MCF 10A (cell line): ENCODE measurements around the gene GJA3. TPM values are rescaled to one million over a fixed set of nuclear protein-coding genes. Genes with fewer than 3 reads are reported as not detected.

Source experiments
- BruUV-seq: library from RNA; stranded (reverse); fragments of 400-500 nt; replicated peaks from 2 replicates; lab custom pipeline; 2021; lab: Mats Ljungman, UMichigan
- CTCF ChIA-PET: fragments of 300-600 bp; sonication (Branson Sonifier 250); formaldehyde crosslinking; extraction: SDS; loops from one replicate; lab custom pipeline; 2021; ENCODE audit warnings: antibody characterized with exemption, inconsistent platforms; lab: Yijun Ruan, JAX
- POLR2A ChIA-PET: fragments of 300-600, 350-650 bp; sonication (Branson Sonifier 250); formaldehyde crosslinking; extraction: SDS; loops from one replicate; lab custom pipeline; 2020; ENCODE audit warnings: antibody characterized with exemption, inconsistent platforms; lab: Yijun Ruan, JAX
- DNase-seq: peaks from one replicate; pipeline ENCODE4 v3.0.0-alpha.2; 2018; ENCODE audit not compliant: unreplicated experiment
- H3K27ac Mint-ChIP-seq: one replicate; pipeline ENCODE4 v1.8.0; 2022; ENCODE audit warnings: mild to moderate bottlenecking, low read depth, mixed read lengths; ENCODE audit not compliant: unreplicated experiment
- H3K27me3 Mint-ChIP-seq: one replicate; pipeline ENCODE4 v1.8.0; 2022; ENCODE audit warnings: mixed read lengths; ENCODE audit not compliant: insufficient read depth, unreplicated experiment
- H3K36me3 Mint-ChIP-seq: one replicate; pipeline ENCODE4 v1.8.0; 2022; ENCODE audit warnings: mild to moderate bottlenecking, moderate library complexity, mixed read lengths; ENCODE audit not compliant: insufficient read depth, unreplicated experiment
- H3K4me1 Mint-ChIP-seq: one replicate; pipeline ENCODE4 v1.8.0; 2022; ENCODE audit warnings: mixed read lengths; ENCODE audit not compliant: insufficient read depth, unreplicated experiment
- H3K4me3 Mint-ChIP-seq: one replicate; pipeline ENCODE4 v1.8.0; 2022; ENCODE audit warnings: mild to moderate bottlenecking, moderate library complexity, mixed read lengths; ENCODE audit not compliant: unreplicated experiment
- H3K9me3 Mint-ChIP-seq: one replicate; pipeline ENCODE4 v1.8.0; 2022; ENCODE audit warnings: mixed read lengths; ENCODE audit not compliant: unreplicated experiment
- intact Hi-C: fragments of 100-400 bp; cut with micrococcal nuclease; formaldehyde crosslinking; loops from 2 replicates; pipeline ENCODE4 v1.14.1; 2022
- total RNA-seq: library from RNA; stranded (reverse); gene quantifications from 2 replicates; pipeline ENCODE4 v1.2.3, GENCODE V29; 2022
- TF ChIP-seq, protein P1 (sequence below): fragments of 200-600 bp; IDR thresholded peaks from one replicate; pipeline ENCODE4 v1.8.0; 2022; ENCODE audit warnings: antibody characterized with exemption, mild to moderate bottlenecking; ENCODE audit not compliant: unreplicated experiment

GJA3 gene
- total RNA-seq, 1 experiment from 2014 or later, result 4.7 TPM

GRCh38 chr13:20185366-20186056 is 24.7 kb upstream of the GJA3 start:
- peaks cover 4% of the 10 kb centered on the region for H3K4me1 Mint-ChIP-seq
- no peak for DNase-seq
- ChIA-PET POLR2A (interaction anchor here (0.5 to 0.8 kb wide), 4 partner anchors 9 to 227 kb away, joined by 3 read pairs; partner anchors contain the start of gene ZMYM2), CTCF (interaction anchor here (0.7 to 3.1 kb wide), 6 partner anchors 10 to 643 kb away, joined by 3 to 8 read pairs (median 4); no protein-coding TSS in a partner anchor)
- no peak overlapping the region for H3K27ac Mint-ChIP-seq
- H3K9me3 Mint-ChIP-seq, result no peaks in the 10 kb centered on the region
- no TSS peak for BruUV-seq
- H3K27me3 Mint-ChIP-seq, result no peaks in the 10 kb centered on the region
- peaks cover 6% of the 10 kb centered on the region for H3K36me3 Mint-ChIP-seq
- TF ChIP-seq, protein P1, sequence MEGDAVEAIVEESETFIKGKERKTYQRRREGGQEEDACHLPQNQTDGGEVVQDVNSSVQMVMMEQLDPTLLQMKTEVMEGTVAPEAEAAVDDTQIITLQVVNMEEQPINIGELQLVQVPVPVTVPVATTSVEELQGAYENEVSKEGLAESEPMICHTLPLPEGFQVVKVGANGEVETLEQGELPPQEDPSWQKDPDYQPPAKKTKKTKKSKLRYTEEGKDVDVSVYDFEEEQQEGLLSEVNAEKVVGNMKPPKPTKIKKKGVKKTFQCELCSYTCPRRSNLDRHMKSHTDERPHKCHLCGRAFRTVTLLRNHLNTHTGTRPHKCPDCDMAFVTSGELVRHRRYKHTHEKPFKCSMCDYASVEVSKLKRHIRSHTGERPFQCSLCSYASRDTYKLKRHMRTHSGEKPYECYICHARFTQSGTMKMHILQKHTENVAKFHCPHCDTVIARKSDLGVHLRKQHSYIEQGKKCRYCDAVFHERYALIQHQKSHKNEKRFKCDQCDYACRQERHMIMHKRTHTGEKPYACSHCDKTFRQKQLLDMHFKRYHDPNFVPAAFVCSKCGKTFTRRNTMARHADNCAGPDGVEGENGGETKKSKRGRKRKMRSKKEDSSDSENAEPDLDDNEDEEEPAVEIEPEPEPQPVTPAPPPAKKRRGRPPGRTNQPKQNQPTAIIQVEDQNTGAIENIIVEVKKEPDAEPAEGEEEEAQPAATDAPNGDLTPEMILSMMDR, result no peak
- no peak overlapping the region for H3K4me3 Mint-ChIP-seq
- intact Hi-C loops, result no loop called here

DNA sequence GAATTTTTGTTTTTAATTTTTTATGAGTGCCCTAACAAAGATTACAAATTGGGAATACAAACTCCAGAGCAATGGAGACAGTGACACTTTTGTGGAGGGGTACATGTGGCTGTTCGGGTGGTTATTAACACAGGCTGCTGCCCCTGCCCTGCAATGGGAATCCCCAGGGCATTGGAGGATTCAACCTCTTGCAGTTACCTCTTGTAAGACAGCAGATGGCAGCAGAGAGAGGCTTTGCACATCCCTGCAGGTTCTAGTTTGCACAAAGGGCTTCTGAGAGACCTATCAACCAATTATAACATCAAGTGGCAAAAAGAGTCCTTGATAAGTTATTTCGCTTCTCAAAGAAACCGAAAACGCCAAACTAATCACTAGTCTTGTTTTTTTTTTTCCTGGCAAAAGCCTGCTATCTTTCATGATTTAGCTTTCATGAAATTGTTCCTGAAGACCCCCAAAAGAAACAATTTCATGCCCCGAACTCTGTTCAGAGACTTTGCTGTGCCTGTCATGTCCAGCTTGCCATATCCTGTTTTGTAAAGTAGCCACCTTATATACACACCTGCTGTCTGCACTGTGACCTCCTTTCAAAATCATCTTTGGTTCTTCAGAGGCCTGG is 21.5 kb upstream of the GJA3 start:
- intact Hi-C loops, result loop anchor here (1.0 to 5.0 kb wide), 5 partner anchors 307 to 743 kb away; partner anchors contain the start of gene EEF1AKMT1
- Mint-ChIP-seq H3K4me3 (no peak overlapping the region), H3K27me3 (no peaks in the 10 kb centered on the region), H3K36me3 (peaks cover 6% of the 10 kb centered on the region), H3K27ac (no peak overlapping the region), H3K9me3 (no peaks in the 10 kb centered on the region), H3K4me1 (peaks cover 7% of the 10 kb centered on the region)
- CTCF ChIA-PET, result interaction anchor here (0.6 to 3.0 kb wide), 21 partner anchors 8 to 676 kb away, joined by 3 to 9 read pairs (median 3); no protein-coding TSS in a partner anchor
- POLR2A ChIA-PET, result no interaction called here
- BruUV-seq, result no TSS peak
- DNase-seq, result peak; percentile 78
- TF ChIP-seq, protein P1, result peak; percentile 79

DNA sequence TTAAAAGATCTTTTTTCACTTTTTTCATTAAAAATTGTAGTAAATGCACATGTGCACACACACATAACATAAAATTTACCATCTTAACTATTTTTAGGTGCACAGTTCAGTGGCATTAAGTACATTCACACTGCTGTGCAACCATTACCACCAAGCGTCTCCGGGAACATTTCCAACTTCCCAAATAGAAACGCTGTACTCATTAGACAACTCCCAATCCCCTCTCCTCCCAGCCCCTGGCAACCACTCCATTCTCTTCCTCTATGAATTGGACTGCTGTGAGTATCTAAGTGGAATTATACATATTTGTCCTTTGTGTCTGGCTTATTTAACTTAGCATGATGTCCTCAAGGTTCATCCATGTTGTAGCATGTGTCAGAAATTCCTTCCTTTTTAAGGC is 20.3 kb upstream of the GJA3 start:
- no peaks in the 10 kb centered on the region for H3K9me3 Mint-ChIP-seq
- POLR2A ChIA-PET, result interaction anchor here (0.7 kb wide), 2 partner anchors 26 to 720 kb away, joined by 3 read pairs; no protein-coding TSS in a partner anchor
- H3K36me3 Mint-ChIP-seq, result peaks cover 6% of the 10 kb centered on the region
- H3K27me3 Mint-ChIP-seq, result no peaks in the 10 kb centered on the region
- no TSS peak for BruUV-seq
- CTCF ChIA-PET, result interaction anchor here (0.9 to 1.5 kb wide), 4 partner anchors 9 to 647 kb away, joined by 3 to 9 read pairs (median 5); no protein-coding TSS in a partner anchor
- intact Hi-C loops, result loop anchor here (5.0 kb wide), 2 partner anchors 531 to 591 kb away; partner anchors contain the start of gene EEF1AKMT1
- H3K4me1 Mint-ChIP-seq, result peaks cover 7% of the 10 kb centered on the region
- no peak overlapping the region for H3K4me3 Mint-ChIP-seq
- DNase-seq, result no peak
- TF ChIP-seq, protein P1, result no peak
- no peak overlapping the region for H3K27ac Mint-ChIP-seq

- no peaks in the 10 kb centered on the region for H3K9me3 Mint-ChIP-seq
- peak overlapping the region; percentile 59 for H3K27ac Mint-ChIP-seq
- peaks cover 4% of the 10 kb centered on the region for H3K36me3 Mint-ChIP-seq
- no peaks in the 10 kb centered on the region for H3K27me3 Mint-ChIP-seq
- no peak overlapping the region for H3K4me3 Mint-ChIP-seq
- peak; percentile 35 for DNase-seq
- CTCF ChIA-PET, result interaction anchor here (0.9 to 1.6 kb wide), 4 partner anchors 19 to 746 kb away, joined by 3 to 6 read pairs (median 4); no protein-coding TSS in a partner anchor
- POLR2A ChIA-PET, result no interaction called here
- H3K4me1 Mint-ChIP-seq, result peaks cover 23% of the 10 kb centered on the region
- intact Hi-C loops, result no loop called here
- TF ChIP-seq, protein P1, result no peak
- BruUV-seq, result no TSS peak
Observed at GRCh38 chr13:20178156-20178555, 17.3 kb upstream of the GJA3 start.
